ENCODE data around the gene USH2A.

DNA sequence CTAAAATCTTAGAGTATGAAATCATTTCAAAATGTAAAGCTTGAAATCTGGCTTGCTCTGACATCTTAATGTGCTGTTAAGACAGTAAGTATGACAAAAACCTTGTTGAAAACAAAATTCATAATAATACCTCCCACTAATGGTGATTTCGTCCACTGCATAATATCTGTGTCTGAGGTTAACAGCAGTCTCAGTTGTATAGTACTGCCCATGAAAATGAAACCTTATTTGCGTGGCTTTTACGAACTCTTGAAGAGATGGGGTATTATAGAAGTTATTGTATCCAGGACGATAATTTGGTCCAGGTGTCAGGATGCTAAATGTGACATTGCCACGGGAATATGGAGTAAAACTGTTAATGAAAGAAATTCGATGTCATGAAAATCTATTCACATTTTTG lies 99.9 kb downstream of the USH2A start:
- TF ChIP-seq, protein P1, sequence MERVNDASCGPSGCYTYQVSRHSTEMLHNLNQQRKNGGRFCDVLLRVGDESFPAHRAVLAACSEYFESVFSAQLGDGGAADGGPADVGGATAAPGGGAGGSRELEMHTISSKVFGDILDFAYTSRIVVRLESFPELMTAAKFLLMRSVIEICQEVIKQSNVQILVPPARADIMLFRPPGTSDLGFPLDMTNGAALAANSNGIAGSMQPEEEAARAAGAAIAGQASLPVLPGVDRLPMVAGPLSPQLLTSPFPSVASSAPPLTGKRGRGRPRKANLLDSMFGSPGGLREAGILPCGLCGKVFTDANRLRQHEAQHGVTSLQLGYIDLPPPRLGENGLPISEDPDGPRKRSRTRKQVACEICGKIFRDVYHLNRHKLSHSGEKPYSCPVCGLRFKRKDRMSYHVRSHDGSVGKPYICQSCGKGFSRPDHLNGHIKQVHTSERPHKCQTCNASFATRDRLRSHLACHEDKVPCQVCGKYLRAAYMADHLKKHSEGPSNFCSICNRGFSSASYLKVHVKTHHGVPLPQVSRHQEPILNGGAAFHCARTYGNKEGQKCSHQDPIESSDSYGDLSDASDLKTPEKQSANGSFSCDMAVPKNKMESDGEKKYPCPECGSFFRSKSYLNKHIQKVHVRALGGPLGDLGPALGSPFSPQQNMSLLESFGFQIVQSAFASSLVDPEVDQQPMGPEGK (tag by site-specific recombination; IDR thresholded peaks at IDR 0.05), result no peak
- TF ChIP-seq ZNF777 (tag by site-specific recombination; IDR thresholded peaks at IDR 0.05; ENCODE audit: borderline replicate concordance), result no peak

Data from HEK293 (cell line).